HG02870 (cell line): ENCODE results near the gene CFAP74.

Source experiments
- ATAC-seq: cut with Tn5 transposase; IDR thresholded peaks from one replicate; pipeline ENCODE4 v1.9.1; 2021; ENCODE audit warnings: mild to moderate bottlenecking, moderate library complexity; ENCODE audit not compliant: unreplicated experiment

Gene CFAP74

GRCh38 chr1:2022063-2022770 is 18.6 kb upstream of the CFAP74 start:
- no peak for ATAC-seq

GRCh38 chr1:2021550-2021949 is 18.0 kb upstream of the CFAP74 start:
- ATAC-seq = no peak

DNA sequence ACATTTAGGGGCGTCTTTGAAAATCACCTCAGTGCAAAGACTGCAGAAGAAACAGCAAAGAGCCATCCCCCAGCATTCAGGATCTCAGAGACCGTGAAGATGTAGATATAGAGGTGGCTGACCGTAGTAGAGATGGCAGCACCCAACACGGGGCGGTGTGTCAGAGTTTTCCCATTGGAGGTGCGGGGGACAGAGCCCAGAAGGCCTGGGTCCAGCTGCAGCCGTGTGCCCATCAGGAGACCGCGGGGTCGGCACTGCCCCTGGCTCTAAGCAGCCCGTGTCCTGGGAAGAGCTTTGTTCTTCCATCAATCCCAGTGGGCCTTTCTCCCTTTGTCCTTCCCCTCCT is 16.7 kb upstream of the CFAP74 start:
- ATAC-seq = no peak

GRCh38 chr1:2019571-2020309 is 16.2 kb upstream of the CFAP74 start:
- ATAC-seq = no peak

- ATAC-seq = no peak
These were observed 15.6 kb upstream of the CFAP74 start, which contains the start of gene GABRD for GRCh38 chr1:2019172-2019543. Gene GABRD (plus strand): TSS chr1:2019345. CDS start chr1:2019424, 79 bp downstream.

- ATAC-seq = no peak
These were observed 14.9 kb upstream of the CFAP74 start for GRCh38 chr1:2018217-2019171.

GRCh38 chr1:2016123-2016522 is 12.5 kb upstream of the CFAP74 start:
- ATAC-seq = no peak

GRCh38 chr1:2014741-2015735 is 11.5 kb upstream of the CFAP74 start:
- ATAC-seq = no peak

DNA sequence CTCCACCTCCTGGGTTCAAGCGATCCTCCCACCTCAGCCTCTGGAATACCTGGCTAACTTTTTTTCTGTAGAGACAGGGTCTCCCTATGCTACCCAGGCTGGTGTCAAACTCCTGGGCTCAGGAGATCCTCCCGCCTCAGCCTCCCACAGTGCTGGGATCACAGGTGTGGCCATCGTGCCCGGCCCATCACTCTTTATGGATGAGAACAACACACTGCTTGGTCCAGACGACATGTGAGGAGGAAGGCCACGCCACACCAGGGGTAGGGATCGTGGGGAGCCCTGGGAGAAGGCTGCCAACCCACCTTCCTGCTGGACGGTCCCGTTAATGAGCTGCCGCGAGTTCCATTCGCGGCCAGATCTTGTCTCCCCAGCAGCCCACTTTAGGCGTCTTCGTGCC is 10.6 kb upstream of the CFAP74 start:
- no peak for ATAC-seq

GRCh38 chr1:2009101-2010053 is 5.8 kb upstream of the CFAP74 start:
- no peak for ATAC-seq

DNA sequence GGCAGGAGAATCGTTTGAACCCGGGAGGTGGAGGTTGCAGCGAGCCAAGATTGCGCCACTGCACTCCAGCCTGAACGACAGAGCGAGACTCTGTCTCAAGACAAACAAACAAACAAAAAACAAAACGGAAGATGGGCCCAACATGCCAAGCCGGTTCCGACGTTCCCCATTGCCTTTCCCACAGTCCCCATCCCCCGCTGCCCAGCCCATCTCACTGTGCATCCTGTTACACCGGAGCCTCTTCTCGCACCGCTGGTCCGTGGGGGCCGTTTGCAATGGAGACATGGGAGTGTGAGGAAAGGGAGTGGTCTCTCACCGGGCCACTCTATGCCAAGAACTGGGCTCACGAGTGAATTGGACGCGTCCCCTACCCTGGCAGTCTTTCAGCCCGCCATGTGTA is 1.3 kb upstream of the CFAP74 start:
- ATAC-seq = no peak

- no peak for ATAC-seq
These were observed 1.7 kb downstream of the CFAP74 start for GRCh38 chr1:2001773-2002411.

DNA sequence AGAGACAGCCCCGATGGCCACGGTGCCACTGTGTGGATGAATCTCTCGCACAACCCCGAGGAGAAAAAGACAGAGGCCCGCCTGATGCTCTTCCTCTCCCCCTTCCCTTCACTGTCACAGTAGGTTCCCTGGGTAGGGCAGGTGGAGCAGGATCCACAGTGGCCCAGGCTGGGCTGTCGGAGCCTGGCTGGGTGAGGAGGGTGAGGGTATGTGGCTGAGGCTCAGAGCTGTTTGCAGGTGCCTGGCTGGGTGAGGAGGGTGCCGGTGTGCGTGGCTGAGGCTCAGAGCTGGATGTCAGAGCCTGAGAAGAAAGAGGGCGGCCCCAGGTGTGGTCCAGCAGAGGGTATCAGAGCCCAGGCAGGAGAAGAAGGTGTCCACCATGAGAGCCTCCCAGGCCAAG is 2.7 kb downstream of the CFAP74 start:
- no peak for ATAC-seq

GRCh38 chr1:2000432-2000831 is 3.2 kb downstream of the CFAP74 start:
- no peak for ATAC-seq

- ATAC-seq = no peak
These were observed 6.0 kb downstream of the CFAP74 start for GRCh38 chr1:1997576-1997975.

GRCh38 chr1:1996207-1996651 is 7.4 kb downstream of the CFAP74 start:
- no peak for ATAC-seq

- ATAC-seq = no peak
These were observed 9.1 kb downstream of the CFAP74 start for GRCh38 chr1:1994536-1994935.

GRCh38 chr1:1990222-1990621 is 13.4 kb downstream of the CFAP74 start:
- no peak for ATAC-seq

- no peak for ATAC-seq
These were observed 13.8 kb downstream of the CFAP74 start for GRCh38 chr1:1989789-1990188.
